GM20000 (cell line): ENCODE measurements around the gene POLR2C.

Source experiments
- DNase-seq: peaks from one replicate; pipeline ENCODE4 v3.0.0; 2012; ENCODE audit warnings: low spot score
- CTCF ChIP-seq: IDR thresholded peaks from 2 replicates; pipeline ENCODE4 v1.5.1; 2012; ENCODE audit warnings: mild to moderate bottlenecking, control low read depth; ENCODE audit errors: extremely low read depth, missing control alignments

POLR2C gene

GRCh38 chr16:57507136-57508034 is 44.9 kb downstream of the POLR2C start:
- no peak for TF ChIP-seq CTCF
- no peak for DNase-seq

DNA sequence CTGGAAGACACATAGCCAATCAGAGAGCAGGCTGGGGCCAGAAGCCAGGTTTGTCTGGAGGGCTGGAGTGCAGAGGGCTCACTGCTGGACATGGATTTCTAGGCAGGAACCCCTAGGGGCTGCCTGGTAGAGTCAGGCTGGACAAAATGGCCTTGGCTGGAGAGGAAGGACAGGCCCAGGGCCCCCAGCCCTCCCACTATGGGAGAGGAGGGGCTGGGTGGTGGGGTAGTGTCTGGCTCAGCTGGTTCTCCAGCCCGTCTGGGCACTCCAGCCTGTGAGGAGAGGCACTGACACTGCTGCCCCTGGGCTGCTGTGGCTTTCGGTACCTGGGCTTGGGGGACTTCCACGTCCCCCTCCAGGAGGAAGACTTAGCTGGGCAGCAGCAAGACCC is 45.6 kb downstream of the POLR2C start:
- no peak for DNase-seq
- TF ChIP-seq CTCF = no peak

DNA sequence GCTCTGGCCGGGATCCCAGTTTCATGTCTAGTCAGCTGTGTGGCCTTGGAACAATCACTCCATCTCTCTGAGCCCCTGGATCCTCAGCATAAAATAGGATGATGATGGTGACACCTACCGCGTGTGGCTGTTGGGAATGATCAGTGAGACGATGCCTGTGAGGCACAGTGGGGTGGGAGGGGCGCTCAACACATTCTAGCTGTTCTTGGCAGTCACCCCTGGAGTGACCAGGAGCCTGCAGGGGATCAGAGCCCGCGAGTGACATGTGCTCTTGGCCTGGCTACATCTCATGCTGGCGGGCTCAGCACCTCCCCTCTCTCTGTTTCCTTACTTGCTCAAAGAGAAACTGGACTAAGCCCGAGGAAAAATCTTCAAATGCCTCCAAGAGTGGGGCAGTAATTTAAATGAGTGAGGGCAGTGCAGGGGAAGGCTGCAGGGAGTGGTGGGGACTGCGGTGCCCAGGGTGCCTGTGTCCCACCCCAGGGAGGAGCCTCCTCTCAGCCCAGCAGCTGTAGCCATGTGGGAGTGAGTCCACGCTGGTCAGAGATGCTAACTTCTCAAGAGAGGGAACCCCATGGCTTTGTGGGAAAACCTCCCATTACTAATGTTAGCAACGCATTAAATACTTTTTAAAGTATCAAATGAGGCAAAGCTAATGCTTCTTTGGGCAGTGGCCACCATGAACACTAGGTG is 46.9 kb downstream of the POLR2C start:
- DNase-seq = no peak
- no peak for TF ChIP-seq CTCF

- no peak for TF ChIP-seq CTCF
- DNase-seq = no peak
Measured at GRCh38 chr16:57510016-57510871, 47.8 kb downstream of the POLR2C start.

DNA sequence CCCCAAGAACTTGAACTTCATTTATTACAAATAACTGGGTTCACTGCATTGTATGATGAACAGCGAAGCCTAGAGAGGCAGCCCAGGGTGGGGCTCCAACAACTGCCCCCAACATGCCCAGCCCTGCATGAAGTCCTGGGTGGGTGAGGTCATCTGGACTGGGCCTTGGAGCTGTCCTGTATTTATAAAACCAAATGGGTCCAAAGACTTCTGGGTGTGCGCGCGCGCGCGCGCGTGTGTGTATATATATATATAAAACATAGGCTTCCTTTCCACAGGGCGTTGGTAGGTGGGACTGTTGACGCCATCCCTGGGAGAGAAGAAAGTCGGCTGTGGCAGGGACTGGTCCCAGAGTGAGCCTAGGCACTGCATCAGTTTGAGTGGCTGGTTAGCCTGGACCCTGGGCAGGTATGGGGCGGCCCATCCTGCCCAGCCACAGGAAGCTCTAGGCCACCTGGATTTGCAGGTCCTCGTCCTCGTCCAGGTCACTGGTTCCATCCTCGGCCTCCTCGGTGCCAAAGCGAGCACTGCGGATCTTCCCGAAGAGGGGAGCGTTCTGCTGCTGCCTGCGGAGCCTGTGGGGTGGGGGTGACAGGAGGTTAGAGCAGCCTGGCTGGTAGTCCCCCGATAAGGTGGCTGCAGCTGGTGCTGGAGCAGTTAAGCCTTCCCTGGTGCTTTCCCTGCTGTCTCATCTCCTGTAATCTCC is 50.0 kb downstream of the POLR2C start:
- no peak for TF ChIP-seq CTCF
- no peak for DNase-seq

DNA sequence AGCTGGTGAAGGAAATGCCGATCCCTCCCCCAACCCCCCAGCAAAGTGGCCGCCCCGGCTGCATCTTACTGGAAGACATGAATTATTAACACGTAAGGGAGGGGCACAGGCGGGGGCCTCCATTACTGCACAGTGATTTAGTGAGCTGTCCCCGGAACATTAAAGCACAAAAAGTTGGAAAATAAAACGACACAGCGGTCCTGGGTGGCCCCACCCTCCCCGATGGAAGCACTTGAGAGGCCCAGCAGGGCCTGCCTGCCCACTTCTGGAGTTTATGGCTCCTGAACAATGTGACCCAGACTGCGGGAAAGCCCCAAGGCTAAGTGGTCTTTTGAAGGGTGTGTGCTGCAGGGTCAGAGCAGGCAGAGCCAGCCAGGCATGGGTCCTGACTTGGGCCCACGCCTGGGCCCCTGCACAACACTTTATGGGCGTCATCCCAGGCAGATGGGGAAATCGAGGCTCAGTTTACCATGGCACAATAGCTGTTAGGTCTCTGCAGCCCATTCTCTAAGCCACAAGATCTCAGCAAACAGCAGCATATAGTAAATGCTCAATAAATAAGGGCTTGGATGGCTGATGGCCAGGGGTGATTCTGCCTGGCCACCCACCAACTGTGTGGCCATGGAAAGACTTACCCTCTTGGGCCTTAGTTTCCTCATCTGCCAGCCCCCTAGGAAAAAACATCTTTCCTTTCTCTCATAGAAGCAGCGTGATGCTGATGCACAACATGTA is 51.1 kb downstream of the POLR2C start:
- TF ChIP-seq CTCF = no peak

More for the DNA sequence above, 51.1 kb downstream of the POLR2C start:
- DNase-seq = no peak
